NCI-H510A (cell line): ENCODE results near the gene HCAR3.
A peak's percentile ranks its signal among the peaks of the same experiment; 100 is the strongest.
"Not testable (repeated sequence)": the region's sequence is repeated elsewhere in the genome, so short reads cannot be mapped to it uniquely, and the experiment has no call there.

ENCODE experiments used
- DNase-seq: peaks from one replicate; lab custom pipeline; 2025; lab: John Stamatoyannopoulos, UW

The HCAR3 gene

GRCh38 chr12:122716658-122717057 is at the start of gene HCAR3:
TSS of gene HCAR3 (minus strand) at chr12:122716811. CDS start at chr12:122716737, 74 bp downstream.
- not testable (repeated sequence) for DNase-seq

GRCh38 chr12:122757568-122757967 is 41.0 kb upstream of the HCAR3 start:
- no peak for DNase-seq

GRCh38 chr12:122754790-122755189 is 38.2 kb upstream of the HCAR3 start:
- DNase-seq: no peak

GRCh38 chr12:122753319-122753650 is 36.7 kb upstream of the HCAR3 start:
- DNase-seq: no peak

GRCh38 chr12:122752464-122753318 is 36.1 kb upstream of the HCAR3 start, which contains the start of gene DENR:
TSS of gene DENR (plus strand) at chr12:122752824. CDS start at chr12:122753702, 878 bp downstream.
- peak; percentile 99 for DNase-seq

- not testable (repeated sequence) for DNase-seq
Observed at GRCh38 chr12:122750781-122751515, 34.3 kb upstream of the HCAR3 start.

- DNase-seq: peak; percentile 26
Observed at GRCh38 chr12:122749569-122750332, 33.1 kb upstream of the HCAR3 start.

GRCh38 chr12:122747224-122748135 is 30.9 kb upstream of the HCAR3 start:
- DNase-seq: no peak

GRCh38 chr12:122743895-122744525 is 27.4 kb upstream of the HCAR3 start:
- DNase-seq: no peak

GRCh38 chr12:122740351-122740750 is 23.7 kb upstream of the HCAR3 start:
- DNase-seq: no peak

GRCh38 chr12:122738571-122738970 is 22.0 kb upstream of the HCAR3 start:
- DNase-seq: no peak

GRCh38 chr12:122732611-122733010 is 16.0 kb upstream of the HCAR3 start:
- DNase-seq: no peak

- DNase-seq: no peak
Observed at GRCh38 chr12:122732170-122732569, 15.6 kb upstream of the HCAR3 start.

- no peak for DNase-seq
Observed at GRCh38 chr12:122730215-122731014, 13.8 kb upstream of the HCAR3 start, which contains the start of gene HCAR1. TSS of gene HCAR1 (minus strand) at chr12:122730844. CDS start at chr12:122730339, 505 bp downstream.

- DNase-seq: no peak
Observed at GRCh38 chr12:122729583-122730214, 13.1 kb upstream of the HCAR3 start.

- DNase-seq: no peak
Observed at GRCh38 chr12:122726080-122726558, 9.5 kb upstream of the HCAR3 start.

- DNase-seq: no peak
Observed at GRCh38 chr12:122725452-122726079, 9.0 kb upstream of the HCAR3 start.

GRCh38 chr12:122724641-122725243 is 8.1 kb upstream of the HCAR3 start:
- no peak for DNase-seq
